ENCODE data around the gene NUP85.
"Not testable (repeated sequence)": the region's sequence is repeated elsewhere in the genome, so short reads cannot be mapped to it uniquely, and the experiment has no call there.

Gene NUP85

DNA sequence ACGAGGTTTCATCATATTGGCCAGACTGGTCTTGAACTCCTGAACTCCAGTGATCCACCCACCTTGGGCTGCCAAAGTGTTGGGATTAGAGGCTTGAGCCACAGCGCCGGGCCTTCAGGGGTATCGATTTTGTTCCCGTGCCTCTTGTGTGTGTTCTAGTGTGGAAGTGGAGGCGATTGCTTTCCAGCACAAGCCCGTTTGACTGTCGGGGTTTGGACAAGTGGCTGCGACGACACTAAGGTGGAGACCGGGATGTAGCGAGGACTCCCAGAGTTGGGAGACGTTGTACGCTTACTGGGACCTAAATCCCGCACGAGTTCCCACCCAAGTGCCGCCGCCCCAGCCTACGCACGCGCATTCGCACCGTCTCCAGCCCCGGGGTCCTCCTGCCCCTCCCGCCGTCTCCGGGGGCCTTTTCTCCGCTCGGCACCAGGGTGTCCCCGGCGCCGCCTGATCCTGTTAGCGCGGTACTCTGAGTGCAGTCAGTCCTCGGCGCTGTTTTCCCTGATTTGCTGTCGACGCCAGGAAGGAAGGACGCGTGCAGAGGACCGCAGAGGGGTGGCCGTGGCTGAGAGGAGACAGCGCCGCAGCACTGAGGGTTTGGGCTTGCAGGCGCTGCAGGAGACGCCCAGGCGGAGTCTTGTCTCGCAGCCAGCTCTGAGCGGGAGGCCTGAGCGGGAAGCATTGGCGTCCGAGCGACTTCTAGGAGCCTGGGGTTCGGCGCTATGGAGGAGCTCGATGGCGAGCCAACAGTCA is at the start of gene NUP85:
Gene NUP85 (plus strand): TSS at position 643 of the 756 bp plus-strand sequence. CDS start 83 bp downstream, at position 726.
- DNase-seq: peak; percentile 82

- DNase-seq: not testable (repeated sequence)
Measured at GRCh38 chr17:75158480-75158879, 47.0 kb upstream of the NUP85 start.

- DNase-seq: no peak
Measured at GRCh38 chr17:75159196-75160031, 46.1 kb upstream of the NUP85 start.

DNA sequence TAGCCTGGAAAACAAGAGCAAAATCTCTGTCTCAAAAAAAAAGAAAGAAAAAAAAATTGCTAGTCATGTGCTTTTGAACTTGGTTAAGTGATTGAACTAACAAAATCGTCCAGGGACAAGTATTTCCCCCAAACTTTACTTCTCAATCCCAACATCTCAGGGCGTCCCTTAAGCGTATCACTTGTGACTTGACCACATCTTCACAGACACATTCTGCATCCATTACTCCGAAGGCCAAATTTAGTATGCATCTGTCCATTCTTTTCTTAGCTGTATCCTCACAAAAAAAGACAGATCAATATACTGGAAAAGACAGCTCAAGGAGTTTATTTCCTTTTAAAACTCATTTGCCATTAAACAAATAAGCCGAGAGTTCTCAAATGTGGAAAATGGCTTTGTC is 45.3 kb upstream of the NUP85 start:
- no peak for DNase-seq

DNA sequence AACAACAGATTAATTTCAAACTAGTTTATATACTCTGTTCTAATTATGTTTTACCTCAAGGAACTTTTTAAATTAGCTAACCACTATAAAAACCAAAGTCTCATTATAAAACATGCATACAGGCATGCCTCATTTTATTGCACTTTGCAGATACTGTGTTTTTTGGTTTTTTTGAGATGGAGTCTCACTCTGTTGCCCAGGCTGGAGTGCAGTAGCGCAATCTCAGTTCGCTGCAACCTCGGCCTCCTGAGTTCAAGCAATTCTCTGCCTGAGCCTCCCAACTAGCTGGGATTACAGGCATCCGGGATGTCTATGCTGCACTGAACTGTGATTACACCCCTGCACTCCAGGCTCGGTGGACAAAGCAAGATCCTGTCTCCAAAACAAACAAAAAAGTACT is 42.4 kb upstream of the NUP85 start:
- no peak for DNase-seq

DNA sequence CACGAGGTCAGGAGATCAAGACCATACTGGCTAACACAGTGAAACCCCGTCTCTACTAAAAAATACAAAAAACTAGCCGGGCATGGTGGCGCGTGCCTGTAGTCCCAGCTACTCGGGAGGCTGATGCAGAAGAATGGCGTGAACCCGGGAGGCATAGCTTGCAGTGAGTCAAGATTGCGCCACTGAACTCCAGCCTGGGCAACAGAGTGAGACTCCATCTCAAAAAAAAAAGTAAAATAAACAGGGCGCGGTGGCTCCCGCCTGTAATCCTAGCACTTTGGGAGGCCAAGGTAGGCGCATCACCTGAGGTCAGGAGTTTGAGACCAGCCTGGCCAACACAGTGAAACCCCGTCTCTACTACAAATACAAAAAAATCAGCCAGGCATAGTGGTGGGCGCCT is 40.9 kb upstream of the NUP85 start:
- not testable (repeated sequence) for DNase-seq

DNA sequence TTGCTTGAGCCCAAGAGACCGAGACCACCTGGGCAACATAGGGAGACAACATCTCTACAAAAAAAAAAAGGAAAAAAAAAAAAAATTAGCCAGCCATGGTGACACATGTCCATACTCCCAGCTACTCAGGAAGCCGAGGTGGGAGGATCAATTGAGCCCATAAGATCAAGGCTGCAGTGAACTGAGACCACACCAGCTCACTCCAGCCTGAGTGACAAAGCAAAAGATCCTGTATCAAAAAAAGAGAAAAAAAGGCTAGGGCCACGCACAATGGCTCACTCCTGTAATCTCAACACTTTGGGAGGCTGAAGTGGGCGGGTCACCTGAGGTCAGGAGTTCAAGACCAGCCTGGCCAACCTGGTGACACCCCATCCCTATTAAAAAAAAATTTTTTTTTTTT is 36.5 kb upstream of the NUP85 start:
- no peak for DNase-seq

DNA sequence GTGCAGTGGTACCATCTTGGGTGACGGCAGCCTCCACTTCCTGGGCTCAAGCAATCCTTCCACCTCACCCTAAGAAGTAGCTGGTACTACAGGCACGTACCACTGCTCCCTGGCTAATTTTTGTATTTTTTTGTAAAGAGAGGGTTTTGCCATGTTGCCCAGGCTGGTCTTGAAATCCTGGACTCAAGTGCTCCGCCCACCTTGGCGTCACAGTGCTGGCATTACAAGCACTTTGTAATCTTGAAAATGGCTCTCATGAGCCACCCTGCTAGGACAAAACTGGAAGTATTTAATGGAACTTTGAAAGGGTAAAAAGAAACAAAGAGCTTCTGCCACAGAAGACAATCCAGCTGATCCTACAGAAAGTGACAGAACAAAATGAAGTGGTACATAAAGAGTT is 32.0 kb upstream of the NUP85 start:
- no peak for DNase-seq

- DNase-seq: no peak
Measured at GRCh38 chr17:75174996-75175395, 30.5 kb upstream of the NUP85 start.

DNA sequence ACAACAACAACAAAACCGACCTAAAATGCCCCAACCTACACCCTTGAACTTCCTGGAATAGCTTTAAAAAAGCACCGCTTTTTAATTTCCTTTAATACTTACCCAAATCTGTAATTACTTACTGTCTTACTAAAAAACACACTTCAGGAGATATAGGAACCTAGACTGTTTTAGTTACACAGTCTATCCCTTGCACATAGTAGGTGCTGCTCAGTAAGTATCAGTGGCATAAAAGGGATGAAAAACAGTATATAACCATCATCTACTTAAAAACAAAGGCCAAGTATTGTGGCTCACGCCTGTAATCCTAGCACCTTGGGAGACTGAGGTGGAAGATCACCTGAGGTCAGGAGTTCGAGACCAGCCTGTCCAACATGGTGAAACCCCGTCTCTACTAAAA is 28.9 kb upstream of the NUP85 start:
- no peak for DNase-seq

GRCh38 chr17:75178453-75178852 is 27.0 kb upstream of the NUP85 start:
- no peak for DNase-seq

DNA sequence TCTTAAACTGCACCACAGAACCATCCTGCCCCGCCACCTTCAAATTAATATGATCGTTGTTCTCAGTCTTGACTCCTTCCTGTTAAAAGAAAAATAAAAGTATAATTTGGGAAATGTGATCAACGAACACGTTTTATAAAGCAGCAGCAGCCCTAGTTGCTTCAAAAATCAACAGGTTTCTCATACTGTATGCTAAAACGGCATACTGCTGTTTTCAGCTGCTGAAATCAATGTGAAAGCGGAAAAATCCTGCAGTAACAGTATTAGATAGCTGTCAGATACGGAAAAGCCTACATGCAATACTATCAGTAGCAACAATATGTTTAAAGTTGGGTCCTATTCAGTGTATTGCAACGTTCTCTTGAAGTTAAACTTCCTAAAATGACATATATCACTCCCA is 24.4 kb upstream of the NUP85 start:
- no peak for DNase-seq

- DNase-seq: no peak
Measured at GRCh38 chr17:75181608-75182318, 23.7 kb upstream of the NUP85 start.

GRCh38 chr17:75182319-75182568 is 23.2 kb upstream of the NUP85 start:
- no peak for DNase-seq

- peak; percentile 70 for DNase-seq
Measured at GRCh38 chr17:75182569-75183436, 22.7 kb upstream of the NUP85 start, which contains the start of gene SUMO2. Gene SUMO2, minus strand, starts transcription at chr17:75182959. Its CDS starts 125 bp downstream, at chr17:75182834.

GRCh38 chr17:75183999-75184884 is 21.2 kb upstream of the NUP85 start:
- DNase-seq: no peak

GRCh38 chr17:75188614-75189013 is 16.9 kb upstream of the NUP85 start:
- no peak for DNase-seq

GRCh38 chr17:75191584-75191983 is 13.9 kb upstream of the NUP85 start:
- no peak for DNase-seq

- no peak for DNase-seq
Measured at GRCh38 chr17:75194879-75195278, 10.6 kb upstream of the NUP85 start.

DNA sequence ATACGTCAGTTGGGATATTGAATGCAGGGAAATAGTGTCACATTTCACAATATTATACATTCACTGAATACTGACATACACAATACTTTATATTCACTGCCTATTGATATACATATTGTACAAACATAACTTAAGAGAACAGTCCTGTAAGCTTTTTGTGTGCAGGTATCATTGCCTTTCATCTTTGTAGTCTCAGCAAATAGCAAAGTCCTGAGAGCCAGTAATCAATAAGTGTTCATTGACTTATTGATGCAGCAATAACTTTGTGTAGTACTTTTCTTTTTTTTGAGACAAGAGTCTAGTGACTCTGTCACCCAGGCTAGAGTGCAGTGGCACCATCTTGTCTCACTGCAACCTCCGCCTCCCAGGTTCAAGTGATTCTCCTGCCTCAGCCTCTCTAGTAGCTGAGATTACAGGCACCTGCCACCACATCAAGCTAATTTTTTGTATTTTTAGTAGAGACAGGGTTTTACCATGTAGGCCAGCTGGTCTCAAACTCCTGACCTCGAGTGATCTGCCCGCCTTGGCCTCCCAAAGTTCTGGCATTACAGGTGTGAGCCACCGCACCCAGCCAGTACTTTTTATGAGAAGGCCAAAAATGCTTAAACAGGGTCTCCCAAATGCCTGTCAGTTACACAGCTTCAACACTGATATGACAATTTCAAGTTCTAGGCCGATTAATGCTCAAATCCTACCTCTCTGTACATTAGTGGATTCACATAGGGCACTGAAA is 5.4 kb upstream of the NUP85 start:
- no peak for DNase-seq

DNA sequence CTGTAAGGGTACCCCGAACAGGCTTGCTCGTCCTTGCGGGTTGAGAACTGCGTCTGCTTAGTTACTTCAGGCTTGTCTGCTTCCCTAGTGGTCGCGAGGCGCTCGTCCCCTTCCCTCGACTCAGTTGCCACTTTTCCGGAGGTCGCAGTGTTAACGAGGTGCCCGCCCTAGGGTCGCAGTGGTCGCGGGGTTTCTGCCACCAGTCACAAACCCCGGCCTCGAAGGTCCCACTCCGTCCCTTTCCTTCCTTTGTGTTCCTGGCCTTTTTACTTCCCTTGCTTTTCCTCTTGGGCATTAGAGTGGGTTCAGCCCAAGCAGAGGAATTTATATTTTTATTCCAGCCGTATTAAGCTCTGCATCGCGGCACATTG is 299 bp downstream of the NUP85 start:
- DNase-seq: no peak

Data from GF-D8 (cell line).